HG03103 (cell line): ENCODE data around the gene SPRR2D.
"Not testable (repeated sequence)": the region's sequence is repeated elsewhere in the genome, so short reads cannot be mapped to it uniquely, and the experiment has no call there.

Source experiments
- ATAC-seq: cut with Tn5 transposase; IDR thresholded peaks from one replicate; pipeline ENCODE4 v1.9.1; 2021; ENCODE audit warnings: low read depth; ENCODE audit not compliant: unreplicated experiment

The SPRR2D gene

GRCh38 chr1:153040950-153041631 lies at the start of gene SPRR2D:
Gene SPRR2D, minus strand, starts transcription at chr1:153041120. Its CDS starts 774 bp downstream, at chr1:153040346.
- no peak for ATAC-seq

- no peak for ATAC-seq
Observed at GRCh38 chr1:153087652-153088051, 46.7 kb upstream of the SPRR2D start.

DNA sequence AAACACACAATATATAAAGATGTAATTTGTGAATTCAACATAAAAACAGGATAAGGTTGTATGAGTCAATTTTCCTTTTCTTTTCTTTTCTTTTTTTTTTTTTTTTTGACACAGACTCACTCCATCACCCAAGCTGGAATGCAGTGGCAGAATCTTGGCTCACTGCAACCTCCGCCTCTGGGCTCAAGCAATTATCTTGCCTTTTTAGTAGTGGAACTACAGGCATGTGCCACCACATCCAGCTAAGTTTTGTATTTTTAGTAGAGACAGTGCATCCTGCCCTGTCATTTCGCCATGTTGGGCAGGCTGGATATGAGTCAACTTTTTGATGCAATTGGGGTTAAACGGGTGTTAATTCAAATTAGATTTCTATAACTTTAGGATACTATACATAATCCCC lies 40.8 kb upstream of the SPRR2D start:
- ATAC-seq: no peak

DNA sequence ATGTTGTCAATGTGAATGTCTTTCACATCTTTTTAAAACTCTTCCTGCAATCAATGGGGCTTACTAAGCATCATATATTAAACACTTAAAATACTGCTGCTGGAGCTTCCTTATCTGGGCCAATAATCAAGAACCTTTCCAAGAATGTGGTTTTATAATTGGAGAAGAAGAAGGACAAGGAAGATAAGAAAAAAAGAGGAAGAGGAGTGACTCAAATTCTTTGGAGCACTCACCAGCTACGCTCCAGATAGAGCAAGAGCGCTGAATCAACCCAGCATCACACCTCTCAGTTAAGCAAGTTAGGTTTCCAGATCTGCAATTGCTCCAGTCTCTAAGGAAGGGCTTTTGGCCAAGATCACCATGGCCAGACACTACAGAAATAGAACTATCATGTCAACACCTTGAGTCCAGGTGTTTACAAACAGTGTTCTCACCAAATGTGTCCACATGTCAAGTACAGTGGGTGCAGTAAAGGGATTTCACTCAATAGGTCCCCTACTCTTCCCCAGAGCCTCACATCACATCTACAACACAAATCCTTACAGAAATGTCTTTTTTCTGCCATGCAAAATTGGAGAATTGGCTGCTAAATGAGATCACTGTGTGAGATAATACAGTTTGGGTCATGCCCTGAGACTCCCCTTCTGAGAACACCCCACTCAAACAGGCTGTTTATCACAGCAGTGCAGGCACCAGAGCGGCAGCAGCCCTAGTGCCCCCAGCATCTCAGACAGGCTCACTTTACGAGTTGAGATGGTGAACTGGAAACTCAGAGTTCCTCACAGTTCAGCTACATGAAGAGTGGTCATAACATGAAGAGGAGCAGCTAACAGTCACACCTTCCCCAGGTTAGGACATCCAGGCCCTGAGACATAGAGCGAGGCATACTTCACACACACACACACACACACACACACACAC lies 32.1 kb upstream of the SPRR2D start:
- ATAC-seq: no peak

DNA sequence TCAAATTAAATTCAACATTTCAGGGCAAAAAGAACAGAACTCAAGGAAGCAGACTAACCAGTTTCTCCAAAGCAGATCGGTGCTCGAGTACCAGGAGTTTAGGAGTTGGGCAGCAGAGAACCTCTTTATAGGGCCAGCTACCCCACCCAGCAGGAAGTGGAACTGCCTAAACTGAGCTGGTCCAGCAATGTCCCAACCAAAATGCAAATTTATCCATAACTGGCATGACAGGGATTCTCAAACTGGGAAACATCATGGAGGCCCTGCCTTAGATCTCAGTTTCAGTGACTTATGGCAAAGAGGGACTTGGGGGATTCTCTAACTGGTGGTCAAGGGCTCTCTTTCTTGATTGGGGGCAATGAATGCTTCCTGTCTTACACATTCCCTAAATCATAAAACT lies 30.6 kb upstream of the SPRR2D start, which contains the start of gene SPRR2B:
TSS of gene SPRR2B (minus strand) at position 101 of the 400 bp plus-strand sequence. CDS start 772 bp downstream, outside the sequence.
- no peak for ATAC-seq

DNA sequence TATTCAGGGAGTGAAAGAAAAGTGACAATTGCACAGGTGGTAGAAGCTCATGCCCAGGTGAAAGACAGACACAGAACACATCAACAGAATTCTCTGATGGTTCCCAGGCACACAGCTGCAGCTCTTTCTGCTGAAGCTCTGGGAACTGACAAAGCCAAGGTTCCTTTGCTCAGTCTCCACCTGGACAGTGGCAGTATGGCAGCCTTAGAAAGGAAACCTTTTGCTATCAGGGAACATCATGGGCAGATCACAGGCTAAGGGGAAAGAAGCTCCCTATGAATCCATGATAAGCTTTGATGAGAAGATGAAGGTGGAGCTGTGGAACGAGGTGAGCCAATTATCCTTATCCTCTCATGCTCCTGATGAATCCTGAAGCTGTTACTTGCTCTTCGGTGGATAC lies 29.3 kb upstream of the SPRR2D start:
- ATAC-seq: no peak

- no peak for ATAC-seq
Observed at GRCh38 chr1:153058826-153059784, 18.2 kb upstream of the SPRR2D start.

DNA sequence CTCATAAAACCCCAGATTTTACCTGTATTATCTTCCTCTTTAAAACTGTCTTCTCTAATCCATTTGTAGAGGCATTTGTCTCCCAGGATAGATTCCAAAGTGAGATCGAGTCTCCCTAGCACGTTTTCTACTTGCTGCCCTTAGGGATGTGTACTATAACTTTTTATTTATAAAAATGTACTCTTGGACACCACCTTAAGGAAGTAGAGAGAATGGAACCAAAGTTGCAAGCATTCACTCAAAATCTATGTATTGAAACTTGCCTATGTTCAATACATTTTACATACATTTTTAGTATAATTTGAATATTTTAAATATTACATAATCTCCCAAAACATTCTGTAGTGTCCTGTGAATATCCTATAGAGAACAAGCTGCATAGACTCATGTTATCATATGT lies 17.2 kb upstream of the SPRR2D start:
- ATAC-seq: no peak

DNA sequence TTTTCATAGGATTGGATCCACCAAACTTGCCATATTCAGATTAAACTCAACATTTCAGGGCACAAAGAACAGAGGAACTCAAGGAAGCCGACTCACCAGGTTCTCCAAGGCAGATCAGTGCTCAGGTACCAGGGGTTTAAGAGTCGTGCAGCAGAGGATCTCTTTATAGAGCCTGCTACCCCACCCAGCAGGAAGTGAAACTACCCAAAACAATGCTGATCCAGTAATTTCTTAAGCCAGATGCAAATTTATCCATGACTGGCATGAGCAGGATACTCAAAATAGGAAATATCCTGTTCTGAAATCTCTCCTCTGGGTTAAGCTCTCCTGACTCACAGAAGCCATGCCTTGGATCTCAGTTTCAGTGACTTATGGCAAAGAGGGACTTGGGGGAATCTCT lies 16.5 kb upstream of the SPRR2D start, which contains the start of gene SPRR2A:
TSS of gene SPRR2A (minus strand) at position 138 of the 400 bp plus-strand sequence. CDS start 777 bp downstream, outside the sequence.
- ATAC-seq: no peak

DNA sequence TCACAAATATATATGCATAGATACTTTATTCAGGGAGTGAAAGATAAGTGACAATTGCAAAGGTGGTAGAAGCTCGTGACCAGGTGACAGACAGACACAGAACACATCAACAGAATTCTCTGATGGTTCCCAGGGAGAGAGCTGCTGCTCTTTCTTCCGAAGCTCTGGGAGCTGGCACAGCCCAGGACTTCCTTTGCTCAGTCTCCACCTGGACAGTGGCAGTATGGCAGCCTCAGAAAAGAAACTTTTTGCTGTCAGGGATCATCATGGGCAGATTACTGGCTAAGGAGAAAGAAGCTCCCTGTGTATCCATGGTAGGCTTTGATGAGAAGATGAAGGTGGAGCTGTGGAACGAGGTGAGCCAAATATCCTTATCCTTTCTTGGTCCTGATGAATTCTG lies 15.2 kb upstream of the SPRR2D start:
- not testable (repeated sequence) for ATAC-seq

- no peak for ATAC-seq
Observed at GRCh38 chr1:153049211-153049610, 8.3 kb upstream of the SPRR2D start.

GRCh38 chr1:153035211-153035610 lies 5.7 kb downstream of the SPRR2D start:
- ATAC-seq: no peak

DNA sequence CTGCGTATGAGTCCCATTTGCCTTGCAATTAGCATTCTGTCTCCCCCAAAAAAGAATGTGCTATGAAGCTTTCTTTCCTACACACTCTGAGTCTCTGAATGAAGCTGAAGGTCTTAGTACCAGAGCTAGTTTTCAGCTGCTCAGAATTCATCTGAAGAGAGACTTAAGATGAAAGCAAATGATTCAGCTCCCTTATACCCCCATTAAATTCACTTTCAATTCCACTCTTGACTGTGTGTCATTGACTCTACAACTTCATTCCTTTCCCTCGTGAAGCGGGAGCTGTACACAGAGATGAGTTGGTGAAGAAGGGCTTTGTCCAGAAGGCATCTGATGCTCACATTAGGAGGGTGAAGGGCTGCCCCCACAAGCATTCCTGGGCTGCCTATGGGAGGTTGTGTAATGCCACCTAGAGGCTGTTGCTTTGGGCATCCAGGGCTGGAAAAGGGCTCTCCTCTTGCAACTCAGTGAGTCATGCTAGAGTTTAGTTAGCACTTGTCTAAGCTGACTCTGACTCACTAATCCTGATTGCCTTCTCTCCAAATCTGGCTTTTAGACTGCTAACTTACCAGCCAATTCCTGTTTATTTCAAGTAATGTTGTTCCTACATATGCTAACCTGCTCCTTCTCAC lies 8.1 kb downstream of the SPRR2D start:
- ATAC-seq: no peak

GRCh38 chr1:153032073-153032472 lies 8.8 kb downstream of the SPRR2D start:
- ATAC-seq: no peak

DNA sequence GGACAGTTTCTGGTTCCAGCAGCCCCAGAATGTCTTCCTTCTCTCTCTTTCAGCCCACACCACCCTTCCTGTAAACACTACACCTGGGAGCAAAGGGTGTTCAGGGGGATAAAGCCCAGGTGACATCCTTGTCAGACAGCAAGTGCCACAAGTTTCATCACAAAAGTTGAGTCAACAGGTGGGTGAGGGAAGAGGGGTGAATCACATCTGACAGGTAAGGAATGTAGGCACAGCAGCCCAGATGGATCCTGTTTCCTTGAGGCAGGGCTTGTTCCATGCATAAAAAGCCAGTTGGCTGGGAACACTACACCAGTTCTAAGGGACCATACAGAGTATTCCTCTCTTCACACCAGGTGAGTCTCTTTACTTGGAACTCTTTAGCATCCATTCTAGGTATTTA lies 10.0 kb downstream of the SPRR2D start, which contains the start of gene SPRR1B:
TSS of gene SPRR1B (plus strand) at position 309 of the 400 bp plus-strand sequence. CDS start 1,143 bp downstream, outside the sequence.
- no peak for ATAC-seq

- ATAC-seq: no peak
Observed at GRCh38 chr1:153028766-153029165, 12.2 kb downstream of the SPRR2D start.

DNA sequence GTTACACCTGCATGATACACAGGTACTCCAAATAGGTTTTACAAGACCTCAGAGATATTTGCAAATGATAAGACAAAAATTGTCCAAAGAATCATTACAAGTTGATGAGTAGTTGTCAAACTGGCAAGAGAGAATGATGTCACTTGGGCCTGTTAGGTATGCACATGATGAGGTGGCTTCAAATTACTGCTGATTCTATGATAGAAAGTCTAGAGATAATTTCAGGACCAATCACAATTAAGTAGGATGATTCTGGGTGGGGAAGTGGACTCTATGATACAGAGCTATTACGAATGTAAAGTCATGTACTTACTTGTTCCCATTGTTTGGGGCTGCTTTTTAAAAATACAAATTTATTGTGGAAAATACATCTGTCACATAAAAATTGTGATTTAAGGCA lies 15.1 kb downstream of the SPRR2D start:
- ATAC-seq: no peak

DNA sequence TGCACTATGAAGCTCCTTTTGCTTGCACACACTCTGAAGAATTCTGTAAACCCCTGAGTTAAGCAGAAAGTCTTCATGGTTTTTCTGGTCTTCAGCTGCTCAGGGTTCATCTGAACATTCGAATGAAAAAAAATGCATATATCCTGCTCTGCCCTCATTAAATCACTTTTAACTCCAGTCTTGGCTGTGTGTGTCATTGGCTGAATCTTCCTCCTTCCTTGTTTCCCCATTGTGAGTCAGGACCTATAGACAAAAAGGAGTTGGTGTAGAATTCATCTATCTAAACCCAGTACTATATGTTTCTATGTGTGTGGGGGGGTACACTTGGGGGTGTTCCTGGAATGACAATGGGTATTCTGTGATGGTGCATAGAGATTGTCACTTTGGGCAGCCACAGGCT lies 16.5 kb downstream of the SPRR2D start:
- no peak for ATAC-seq

- no peak for ATAC-seq
Observed at GRCh38 chr1:153023109-153023508, 17.8 kb downstream of the SPRR2D start.

GRCh38 chr1:153022340-153022739 lies 18.6 kb downstream of the SPRR2D start:
- ATAC-seq: not testable (repeated sequence)
